Heart left ventricle (tissue), 16 donors: ENCODE data around the gene TMEM156. TPM values are rescaled to one million over a fixed set of nuclear protein-coding genes. Genes with fewer than 3 reads are reported as not detected.

Experiments used
- ATAC-seq, 4 donors: fragments of 200-7000 bp; cut with Tn5 transposase; one replicate each; pipeline ENCODE4 v1.9.1; 2020 to 2022; ENCODE audit warnings: moderate library complexity in 4 of 4, mild to moderate bottlenecking in 3 of 4, moderate number of reproducible peaks in 1 of 4
- DNase-seq, 5 donors: peaks; one replicate each; pipeline ENCODE4 v3.0.0-alpha.2; 2020
- H3K27ac ChIP-seq, 12 donors: fragments of 200-600 bp; sonication (generic) in 4 of 12; one replicate each; pipeline versions ENCODE4 v1.5.0 to v1.8.0; 2016 to 2022; ENCODE audit warnings: mild to moderate bottlenecking in 2 of 12
- H3K27me3 ChIP-seq, 9 donors: fragments of 200-600 bp; sonication (generic) in 2 of 9; one replicate each; pipeline versions ENCODE4 v1.5.1 to v1.8.0; 2016 to 2022; ENCODE audit warnings: mild to moderate bottlenecking in 3 of 9
- H3K36me3 ChIP-seq, 9 donors: fragments of 200-600 bp; sonication (generic) in 2 of 9; one replicate each; pipeline versions ENCODE4 v1.5.0 to v1.8.0; 2018 to 2022; ENCODE audit warnings: mild to moderate bottlenecking in 2 of 9
- H3K4me1 ChIP-seq, 12 donors: fragments of 200-600 bp; sonication (generic) in 4 of 12; one replicate each; pipeline versions ENCODE4 v1.5.0 to v1.8.0; 2016 to 2022; ENCODE audit warnings: mild to moderate bottlenecking in 3 of 12
- H3K4me3 ChIP-seq, 12 donors: fragments of 200-600 bp; sonication (generic) in 4 of 12; one replicate each; pipeline versions ENCODE4 v1.5.0 to v1.8.0; 2017 to 2022; ENCODE audit warnings: mild to moderate bottlenecking in 9 of 12, moderate library complexity in 4 of 12
- H3K9me3 ChIP-seq, 12 donors: fragments of 200-600 bp; sonication (generic) in 4 of 12; one replicate each; pipeline versions ENCODE4 v1.5.0 to v1.8.0; 2016 to 2022; ENCODE audit warnings: mild to moderate bottlenecking in 1 of 12
- CTCF ChIP-seq, 12 donors: fragments of 200-600 bp; sonication (generic) in 4 of 12; IDR thresholded peaks; one replicate each; pipeline versions ENCODE4 v1.5.0 to v1.8.0; 2018 to 2022; ENCODE audit warnings: antibody characterized with exemption in 12 of 12, mild to moderate bottlenecking in 5 of 12
- POLR2A ChIP-seq, 2 donors: fragments of 450-650 bp; IDR thresholded peaks; one replicate each; pipeline ENCODE4 v1.6.1; 2017; ENCODE audit warnings: antibody characterized with exemption in 2 of 2, mild to moderate bottlenecking in 2 of 2, moderate library complexity in 2 of 2
- WGBS, 4 donors: extraction: QIAGEN DNeasy Blood & Tissue Kit in 2 of 4; methylation state at CpG; one replicate each; pipeline versions ENCODE4 v1.1.5 to v1.1.7; 2013 to 2018; 5-methylcytosine and 5-hydroxymethylcytosine counted together
- intact Hi-C, 10 donors: fragments of 100-400 bp; cut with DNase I; formaldehyde crosslinking; loops; one replicate each; pipeline versions ENCODE4 v1.11.1 to v1.14.2; 2022
- polyA plus RNA-seq, 2 donors: library from polyadenylated mRNA; stranded (reverse); fragments of 200-250 nt; gene quantifications; one replicate each; pipeline ENCODE4 v1.2.3, GENCODE V29; 2013
- total RNA-seq, 9 donors: library from RNA; depleted of rRNA in 2 of 9; stranded (reverse); fragments of >200 nt in 2 of 9; fragmentation: NEBNext Ultra II Directional in 3 of 9; extraction: Animal tissue kit (Norgen Biotek cat#: 25700) in 3 of 9; gene quantifications; one replicate each; pipeline versions ENCODE4 v1.1.0 to v1.2.4, GENCODE V29; 2016 to 2023
- donor health status: ischemic (EF 13 %, LVEDD 7.1; RV severe dilation, severe dysfunction).
- donor health status: healthy with polysubstance abuse.
- donor health status: DM: no; HTN: yes; CAD: no.
- donor health status: DM: no; HTN: no; CAD: no.
- donor health status: ischemic (EF 25% LVEDD 6.9; RV normal size, moderate dysfunction).
- donor health status: ischemic (EF 25% LVEDD 5.7; RV mildly dilated, moderate dysfunction).
- donor health status: healthy.
- donor health status: DM: yes; HTN: yes; CAD: no.
- donor health status: ischemic (EF 35%, LVEDD 5.7; RV mildly dilated, moderate dysfunction).
- donor health status: nonischemic (EF 11% LVEDD 7.7; RV severe dilation, severe dysfunction).
- donor health status: DM: yes; HTN: yes; CAD: no.
- donor health status: PGD.
- donor health status: ischemic (EF 29% LVEDD 5.4; RV normal size, mild dysfunction).
- donor health status: nonischemic (EF 23%, LVEDD 6.1; RV moderate dilation, normal function).

Gene TMEM156
- total and polyA plus RNA-seq, 11 donors, result 0.06 to 2.3 (median 0.14) TPM; not detected in 8

DNA sequence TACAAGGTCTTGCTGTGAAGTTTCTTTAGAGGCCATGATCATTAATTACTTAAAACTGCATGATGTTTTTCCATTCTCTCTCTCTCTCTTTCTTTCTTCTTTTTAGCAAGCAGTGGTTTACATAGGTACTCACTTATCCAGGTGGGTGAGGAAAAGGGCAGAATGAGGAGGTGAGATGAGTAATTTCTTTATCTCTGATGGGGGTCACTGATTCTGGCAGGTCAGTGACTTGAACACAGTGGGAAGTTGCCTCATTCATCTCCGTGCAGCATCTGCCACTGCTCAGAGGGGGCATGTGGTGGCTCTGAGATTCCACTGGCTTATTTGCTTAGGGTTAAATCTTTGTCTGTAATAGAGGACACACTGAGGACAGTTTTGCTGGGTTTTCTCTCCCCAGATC lies 102.0 kb downstream of the TMEM156 start:
- Histone ChIP-seq H3K36me3 (peaks cover 0 to 100% (median 93%) of the 10 kb centered on the region in 9 donors), H3K27ac (peak overlapping the region in 1 of 12 donors; percentile 78), H3K4me1 (no peaks in the 10 kb centered on the region), H3K9me3 (no peaks in the 10 kb centered on the region), H3K27me3 (no peaks in the 10 kb centered on the region), H3K4me3 (no peak overlapping the region)
- TF ChIP-seq CTCF (IDR thresholded peaks at IDR 0.05) (no peak), POLR2A (IDR thresholded peaks at IDR 0.05) (no peak)
- DNase-seq (no peak), ATAC-seq (no peak)
- WGBS, 4 donors, result 78 to 94% (median 82%) methylated on average over 1 of the region's 1 CpG
- intact Hi-C loops, result no loop called here

DNA sequence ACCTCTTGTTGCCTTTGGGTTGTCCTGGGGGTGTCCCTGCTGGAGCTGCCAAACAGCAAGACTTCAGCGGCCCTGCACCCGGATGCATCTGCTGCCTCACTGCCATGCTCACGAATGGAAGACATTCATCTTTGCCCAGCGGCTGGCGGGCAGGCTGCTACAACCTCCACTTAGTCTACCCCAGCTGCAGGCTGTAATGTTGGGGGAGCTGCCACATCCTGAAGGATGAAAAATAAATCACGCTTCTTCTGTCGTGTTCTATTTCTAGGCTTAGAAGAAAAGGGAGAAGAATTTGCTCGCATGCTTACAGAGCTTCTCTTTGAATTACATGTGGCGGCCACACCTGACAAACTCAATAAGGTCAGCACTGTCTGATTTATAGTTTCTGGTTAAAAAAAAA lies 103.2 kb downstream of the TMEM156 start:
- peaks cover 0 to 4% (median 0%) of the 10 kb centered on the region in 12 donors for H3K4me1 ChIP-seq
- H3K27ac ChIP-seq, result peak overlapping the region in 1 of 12 donors; percentile 78
- no peak overlapping the region for H3K4me3 ChIP-seq
- no peaks in the 10 kb centered on the region for H3K9me3 ChIP-seq
- 94 to 96% (median 95%) methylated on average over 8 to 9 of the region's 9 CpGs for WGBS, 4 donors
- no peak for ATAC-seq
- no peak for DNase-seq
- intact Hi-C loops, result no loop called here
- H3K27me3 ChIP-seq, result no peaks in the 10 kb centered on the region
- H3K36me3 ChIP-seq, result peaks cover 0 to 100% (median 91%) of the 10 kb centered on the region in 9 donors
- TF ChIP-seq CTCF (IDR thresholded peaks at IDR 0.05), result no peak
- no peak for TF ChIP-seq POLR2A (IDR thresholded peaks at IDR 0.05)

DNA sequence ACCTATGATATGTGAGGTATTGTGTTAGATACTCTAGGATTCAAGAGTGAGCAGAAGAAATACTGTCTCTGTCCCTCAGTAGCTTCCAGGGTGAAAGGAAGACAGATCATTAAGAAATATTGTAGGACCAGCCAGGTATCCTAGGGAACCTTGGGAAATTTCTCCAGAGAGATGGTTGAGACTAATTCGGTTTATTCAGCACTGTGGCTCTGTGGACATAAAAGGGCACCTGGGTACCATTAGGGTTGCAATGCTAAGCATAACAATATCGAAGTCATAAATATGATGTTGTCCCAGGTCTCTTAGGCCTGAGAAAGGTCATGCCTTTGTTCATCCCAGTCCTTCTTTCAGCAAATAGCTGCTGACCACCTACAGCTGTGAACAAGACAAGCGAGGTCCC lies 103.6 kb downstream of the TMEM156 start:
- Histone ChIP-seq H3K27me3 (no peaks in the 10 kb centered on the region), H3K36me3 (peaks cover 0 to 100% (median 91%) of the 10 kb centered on the region in 9 donors), H3K27ac (peak overlapping the region in 1 of 12 donors; percentile 78), H3K4me3 (no peak overlapping the region), H3K9me3 (no peaks in the 10 kb centered on the region), H3K4me1 (peaks cover 0 to 4% (median 0%) of the 10 kb centered on the region in 12 donors)
- TF ChIP-seq CTCF (IDR thresholded peaks at IDR 0.05) (no peak), POLR2A (IDR thresholded peaks at IDR 0.05) (no peak)
- WGBS, 4 donors, result 94 to 97% (median 95%) methylated on average over 3 of the region's 3 CpGs
- DNase-seq, result no peak
- ATAC-seq, result no peak
- intact Hi-C loops, result no loop called here

GRCh38 chr4:38926896-38927295 lies 105.3 kb downstream of the TMEM156 start:
- 87 to 96% (median 93%) methylated on average over 6 of the region's 6 CpGs for WGBS, 4 donors
- Histone ChIP-seq H3K9me3 (no peaks in the 10 kb centered on the region), H3K4me1 (peaks cover 0 to 4% (median 0%) of the 10 kb centered on the region in 12 donors), H3K36me3 (peaks cover 0 to 100% (median 91%) of the 10 kb centered on the region in 9 donors), H3K27me3 (no peaks in the 10 kb centered on the region), H3K27ac (peak overlapping the region in 1 of 12 donors; percentile 74), H3K4me3 (no peak overlapping the region)
- intact Hi-C loops, result no loop called here
- DNase-seq, result no peak
- ATAC-seq, result no peak
- TF ChIP-seq POLR2A (IDR thresholded peaks at IDR 0.05), result no peak
- TF ChIP-seq CTCF (IDR thresholded peaks at IDR 0.05), result no peak
